Left ventricle myocardium superior (tissue), 1 donor: ENCODE results near the gene PLPPR1. TPM values are rescaled to one million over a fixed set of nuclear protein-coding genes. Genes with fewer than 3 reads are reported as not detected.
A peak's percentile ranks its signal among the peaks of the same experiment; 100 is the strongest.
"Not testable (repeated sequence)": the region's sequence is repeated elsewhere in the genome, so short reads cannot be mapped to it uniquely, and the experiment has no call there.

ENCODE experiments used
- ATAC-seq: fragments of 200-7000 bp; cut with Tn5 transposase; one replicate; pipeline ENCODE4 v1.9.1; 2020; ENCODE audit warnings: mild to moderate bottlenecking, moderate library complexity
- DNase-seq: peaks from one replicate; pipeline ENCODE4 v3.0.0-alpha.2; 2020
- intact Hi-C: fragments of 100-400 bp; cut with micrococcal nuclease; formaldehyde crosslinking; loops from one replicate; pipeline ENCODE4 v1.11.0; 2022
- total RNA-seq: library from RNA; stranded (reverse); fragmentation: NEBNext Ultra II Directional; extraction: Animal tissue kit (Norgen Biotek cat#: 25700); gene quantifications from one replicate; pipeline ENCODE4 v1.2.1, GENCODE V29; 2021
- donor health status: DM: no; HTN: yes; CAD: no; lungs with severe emphysema.

Gene PLPPR1
- total RNA-seq, 1 donor from 2014 or later = not detected

GRCh38 chr9:101114317-101114716, 85.8 kb downstream of the PLPPR1 start:
- DNase-seq = no peak
- intact Hi-C loops = no loop called here
- ATAC-seq = no peak

- intact Hi-C loops = no loop called here
- DNase-seq (no peak), ATAC-seq (no peak)
These were observed 86.6 kb downstream of the PLPPR1 start for GRCh38 chr9:101115102-101115501.

GRCh38 chr9:101117161-101117560, 88.6 kb downstream of the PLPPR1 start:
- ATAC-seq = no peak
- intact Hi-C loops = no loop called here
- no peak for DNase-seq

GRCh38 chr9:101119206-101119819, 90.8 kb downstream of the PLPPR1 start:
- intact Hi-C loops = no loop called here
- peak; percentile 63 for DNase-seq
- ATAC-seq = peak; percentile 77

- intact Hi-C loops = loop anchor here (10.0 kb wide), 1 partner anchor 113 kb away; no protein-coding TSS in a partner anchor
- ATAC-seq = no peak
- no peak for DNase-seq
These were observed 93.4 kb downstream of the PLPPR1 start for GRCh38 chr9:101121836-101122399.

- intact Hi-C loops = loop anchor here (10.0 kb wide), 1 partner anchor 108 kb away; no protein-coding TSS in a partner anchor
- ATAC-seq = no peak
These were observed 98.0 kb downstream of the PLPPR1 start for GRCh38 chr9:101126556-101126955.

GRCh38 chr9:101127369-101127768, 98.8 kb downstream of the PLPPR1 start:
- intact Hi-C loops = loop anchor here (10.0 kb wide), 1 partner anchor 107 kb away; no protein-coding TSS in a partner anchor
- not testable (repeated sequence) for ATAC-seq, DNase-seq

More at GRCh38 chr9:101126556-101126955, 98.0 kb downstream of the PLPPR1 start:
- DNase-seq = no peak

GRCh38 chr9:101128623-101129022, 100.1 kb downstream of the PLPPR1 start:
- intact Hi-C loops = loop anchor here (10.0 kb wide), 1 partner anchor 106 kb away; no protein-coding TSS in a partner anchor
- no peak for ATAC-seq
- no peak for DNase-seq

GRCh38 chr9:101130054-101130453, 101.5 kb downstream of the PLPPR1 start:
- no peak for DNase-seq
- intact Hi-C loops = no loop called here
- no peak for ATAC-seq

GRCh38 chr9:101131326-101131725, 102.8 kb downstream of the PLPPR1 start:
- intact Hi-C loops = no loop called here
- DNase-seq (no peak), ATAC-seq (no peak)

- intact Hi-C loops = no loop called here
- no peak for DNase-seq
These were observed 104.3 kb downstream of the PLPPR1 start for GRCh38 chr9:101132801-101133200.

GRCh38 chr9:101138509-101138908, 110.0 kb downstream of the PLPPR1 start:
- DNase-seq (no peak), ATAC-seq (no peak)
- intact Hi-C loops = no loop called here

More at GRCh38 chr9:101132801-101133200, 104.3 kb downstream of the PLPPR1 start:
- no peak for ATAC-seq

GRCh38 chr9:101139082-101139481, 110.6 kb downstream of the PLPPR1 start:
- DNase-seq (no peak), ATAC-seq (no peak)
- intact Hi-C loops = no loop called here

- intact Hi-C loops = no loop called here
- DNase-seq (no peak), ATAC-seq (no peak)
These were observed 112.2 kb downstream of the PLPPR1 start for GRCh38 chr9:101140764-101141163.

GRCh38 chr9:101146508-101146907, 118.0 kb downstream of the PLPPR1 start:
- ATAC-seq = no peak
- no peak for DNase-seq
- intact Hi-C loops = loop anchor here (5.0 kb wide), 1 partner anchor 519 kb away; no protein-coding TSS in a partner anchor

GRCh38 chr9:101148344-101148743, 119.8 kb downstream of the PLPPR1 start:
- DNase-seq = no peak
- ATAC-seq = no peak
- intact Hi-C loops = loop anchor here (5.0 kb wide), 1 partner anchor 521 kb away; no protein-coding TSS in a partner anchor

GRCh38 chr9:101158361-101158760, 129.8 kb downstream of the PLPPR1 start:
- no peak for ATAC-seq
- DNase-seq = no peak
- intact Hi-C loops = no loop called here

- intact Hi-C loops = no loop called here
- DNase-seq (no peak), ATAC-seq (no peak)
These were observed 133.7 kb downstream of the PLPPR1 start for GRCh38 chr9:101162231-101162630.

GRCh38 chr9:101165131-101165530, 136.6 kb downstream of the PLPPR1 start:
- ATAC-seq (no peak), DNase-seq (no peak)
- intact Hi-C loops = no loop called here

- ATAC-seq (no peak), DNase-seq (no peak)
- intact Hi-C loops = no loop called here
These were observed 139.1 kb downstream of the PLPPR1 start for GRCh38 chr9:101167490-101168134.
